ENCODE results near the gene TEX28.
"Not testable (repeated sequence)": the region's sequence is repeated elsewhere in the genome, so short reads cannot be mapped to it uniquely, and the experiment has no call there.

The TEX28 gene

GRCh38 chrX:154310616-154311536 lies 16.0 kb upstream of the TEX28 start:
- no peak for DNase-seq (ENCODE audit: low read depth in 2 of 2)

- no peak for DNase-seq (ENCODE audit: low read depth in 2 of 2)
Measured at GRCh38 chrX:154309041-154309775, 14.3 kb upstream of the TEX28 start.

GRCh38 chrX:154308108-154308946 lies 13.4 kb upstream of the TEX28 start:
- DNase-seq (ENCODE audit: low read depth in 2 of 2) = peak; percentile 41 to 61

GRCh38 chrX:154307202-154307601 lies 12.3 kb upstream of the TEX28 start:
- no peak for DNase-seq (ENCODE audit: low read depth in 2 of 2)

- no peak for DNase-seq (ENCODE audit: low read depth in 2 of 2)
Measured at GRCh38 chrX:154305541-154306205, 10.7 kb upstream of the TEX28 start.

GRCh38 chrX:154304846-154305245 lies 9.9 kb upstream of the TEX28 start:
- DNase-seq (ENCODE audit: low read depth in 2 of 2) = no peak

GRCh38 chrX:154303476-154303875 lies 8.6 kb upstream of the TEX28 start:
- no peak for DNase-seq (ENCODE audit: low read depth in 2 of 2)

- not testable (repeated sequence) for DNase-seq (ENCODE audit: low read depth in 2 of 2)
Measured at GRCh38 chrX:154302998-154303397, 8.1 kb upstream of the TEX28 start.

- no peak for DNase-seq (ENCODE audit: low read depth in 2 of 2)
Measured at GRCh38 chrX:154300816-154301215, 5.9 kb upstream of the TEX28 start.

- no peak for DNase-seq (ENCODE audit: low read depth in 2 of 2)
Measured at GRCh38 chrX:154298312-154298711, 3.4 kb upstream of the TEX28 start.

- no peak for DNase-seq (ENCODE audit: low read depth in 2 of 2)
Measured at GRCh38 chrX:154296731-154297130, 1.8 kb upstream of the TEX28 start.

GRCh38 chrX:154295664-154296310 lies 863 bp upstream of the TEX28 start, which contains the start of gene TKTL1:
TSS of gene TKTL1 (plus strand) at chrX:154295795. CDS start at chrX:154295860, 65 bp downstream.
- no peak for DNase-seq (ENCODE audit: low read depth in 2 of 2)

- DNase-seq (ENCODE audit: low read depth in 2 of 2) = not testable (repeated sequence)
Measured at GRCh38 chrX:154286406-154286805, 8.5 kb downstream of the TEX28 start.

GRCh38 chrX:154284489-154285338 lies 10.2 kb downstream of the TEX28 start:
- not testable (repeated sequence) for DNase-seq (ENCODE audit: low read depth in 2 of 2)

- DNase-seq (ENCODE audit: low read depth in 2 of 2) = not testable (repeated sequence)
Measured at GRCh38 chrX:154269245-154269644, 25.7 kb downstream of the TEX28 start.

GRCh38 chrX:154263072-154263471 lies 31.9 kb downstream of the TEX28 start:
- not testable (repeated sequence) for DNase-seq (ENCODE audit: low read depth in 2 of 2)

GRCh38 chrX:154258711-154259110 lies 36.2 kb downstream of the TEX28 start:
- DNase-seq (ENCODE audit: low read depth in 2 of 2) = not testable (repeated sequence)

GRCh38 chrX:154257282-154257681 lies 37.6 kb downstream of the TEX28 start, which contains the start of gene OPN1MW3:
TSS of gene OPN1MW3 (plus strand) at chrX:154257582. CDS start at chrX:154257620, 38 bp downstream.
- DNase-seq (ENCODE audit: low read depth in 2 of 2) = not testable (repeated sequence)

GRCh38 chrX:154248076-154248475 lies 46.8 kb downstream of the TEX28 start:
- not testable (repeated sequence) for DNase-seq (ENCODE audit: low read depth in 2 of 2)

Data from stimulated activated CD8-positive, alpha-beta memory T cell treated with anti-CD3 and anti-CD28 coated beads, Interleukin-15, amount 100 ng/mL, for 4 hours (primary cell).